ENCODE data around the gene MIER1.

DNA sequence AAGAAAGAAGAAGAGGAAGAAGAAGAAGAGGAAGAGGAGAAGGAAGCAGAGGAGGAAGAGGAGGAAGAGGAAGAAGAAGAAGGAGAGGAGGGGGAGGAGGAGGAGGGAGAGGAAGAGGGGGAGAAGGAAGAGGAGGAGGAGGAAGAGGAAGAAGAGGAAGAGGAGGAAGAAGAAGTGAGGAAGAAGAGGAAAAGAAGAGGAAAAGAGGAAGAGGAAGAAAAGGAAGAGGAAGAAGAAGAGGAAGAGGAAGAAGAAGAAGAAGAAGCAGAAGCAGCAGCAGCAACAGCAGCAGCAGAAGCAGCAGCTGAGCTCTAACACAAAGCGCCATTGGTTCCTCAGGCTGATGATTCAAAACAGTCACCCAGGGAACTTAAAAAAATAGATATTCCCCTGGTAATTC is 34.2 kb upstream of the MIER1 start:
- TF ChIP-seq, protein P1, sequence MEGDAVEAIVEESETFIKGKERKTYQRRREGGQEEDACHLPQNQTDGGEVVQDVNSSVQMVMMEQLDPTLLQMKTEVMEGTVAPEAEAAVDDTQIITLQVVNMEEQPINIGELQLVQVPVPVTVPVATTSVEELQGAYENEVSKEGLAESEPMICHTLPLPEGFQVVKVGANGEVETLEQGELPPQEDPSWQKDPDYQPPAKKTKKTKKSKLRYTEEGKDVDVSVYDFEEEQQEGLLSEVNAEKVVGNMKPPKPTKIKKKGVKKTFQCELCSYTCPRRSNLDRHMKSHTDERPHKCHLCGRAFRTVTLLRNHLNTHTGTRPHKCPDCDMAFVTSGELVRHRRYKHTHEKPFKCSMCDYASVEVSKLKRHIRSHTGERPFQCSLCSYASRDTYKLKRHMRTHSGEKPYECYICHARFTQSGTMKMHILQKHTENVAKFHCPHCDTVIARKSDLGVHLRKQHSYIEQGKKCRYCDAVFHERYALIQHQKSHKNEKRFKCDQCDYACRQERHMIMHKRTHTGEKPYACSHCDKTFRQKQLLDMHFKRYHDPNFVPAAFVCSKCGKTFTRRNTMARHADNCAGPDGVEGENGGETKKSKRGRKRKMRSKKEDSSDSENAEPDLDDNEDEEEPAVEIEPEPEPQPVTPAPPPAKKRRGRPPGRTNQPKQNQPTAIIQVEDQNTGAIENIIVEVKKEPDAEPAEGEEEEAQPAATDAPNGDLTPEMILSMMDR (IDR thresholded peaks at IDR 0.05; ENCODE audit: insufficient read depth, low read length, poor library complexity, severe bottlenecking) = no peak
- no peak for TF ChIP-seq EZH2phosphoT487 (conservative IDR thresholded peaks at IDR 0.05; ENCODE audit: low read length)

All from SU-DHL-6 (cell line).